Left hindlimb (tissue), 1 donor: ENCODE measurements around the gene DFFA.
"Not testable (repeated sequence)": the region's sequence is repeated elsewhere in the genome, so short reads cannot be mapped to it uniquely, and the experiment has no call there.

ENCODE experiments used
- DNase-seq: peaks from one replicate; pipeline ENCODE4 v3.0.0-alpha.2; 2018

DFFA gene

DNA sequence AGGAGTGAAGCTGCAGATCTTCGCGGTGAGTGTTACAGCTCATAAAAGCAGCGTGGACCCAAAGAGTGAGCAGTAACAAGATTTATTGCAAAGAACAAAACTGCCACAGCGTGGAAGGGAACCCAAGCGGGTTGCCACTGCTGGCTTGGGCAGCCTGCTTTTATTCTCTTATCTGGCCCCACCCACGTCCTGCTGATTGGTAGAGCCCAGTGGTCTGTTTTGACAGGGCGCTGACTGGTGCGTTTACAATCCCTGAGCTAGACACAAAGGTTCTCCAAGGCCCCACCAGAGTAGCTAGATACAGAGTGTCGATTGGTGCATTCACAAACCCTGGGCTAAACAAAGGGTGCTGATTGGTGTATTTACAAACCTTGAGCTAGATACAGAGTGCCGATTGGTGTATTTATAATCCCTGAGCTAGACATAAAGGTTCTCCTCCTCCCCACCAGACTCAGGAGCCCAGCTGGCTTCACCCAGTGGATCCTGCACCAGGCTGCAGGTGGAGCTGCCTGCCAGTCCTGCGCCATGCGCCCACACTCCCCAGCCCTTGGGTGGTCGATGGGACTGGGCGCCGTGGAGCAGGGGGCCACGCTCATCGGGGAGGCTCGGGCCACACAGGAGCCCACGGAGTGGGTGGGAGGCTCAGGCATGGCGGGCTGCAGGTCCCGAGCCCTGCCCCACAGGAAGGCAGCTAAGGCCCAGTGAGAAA lies 46.3 kb downstream of the DFFA start:
- not testable (repeated sequence) for DNase-seq

DNA sequence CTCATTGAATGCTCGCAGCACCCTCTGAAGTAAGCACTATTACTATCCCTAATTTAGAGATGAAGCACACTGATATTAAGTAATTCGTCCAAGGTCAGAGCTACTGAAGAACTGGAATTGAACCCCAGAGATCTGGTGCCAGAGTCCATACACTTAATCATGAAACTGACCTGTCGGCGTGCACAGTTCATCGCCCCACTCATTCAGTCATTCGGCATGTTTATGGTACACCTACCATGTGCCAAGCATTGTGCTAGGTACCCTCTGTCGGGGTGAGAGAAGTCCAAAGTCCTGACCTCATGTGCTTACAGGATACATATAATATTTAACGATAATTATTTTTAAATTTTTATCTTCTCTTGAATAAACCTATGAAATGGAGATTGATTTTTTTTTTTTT lies 47.7 kb downstream of the DFFA start:
- no peak for DNase-seq

DNA sequence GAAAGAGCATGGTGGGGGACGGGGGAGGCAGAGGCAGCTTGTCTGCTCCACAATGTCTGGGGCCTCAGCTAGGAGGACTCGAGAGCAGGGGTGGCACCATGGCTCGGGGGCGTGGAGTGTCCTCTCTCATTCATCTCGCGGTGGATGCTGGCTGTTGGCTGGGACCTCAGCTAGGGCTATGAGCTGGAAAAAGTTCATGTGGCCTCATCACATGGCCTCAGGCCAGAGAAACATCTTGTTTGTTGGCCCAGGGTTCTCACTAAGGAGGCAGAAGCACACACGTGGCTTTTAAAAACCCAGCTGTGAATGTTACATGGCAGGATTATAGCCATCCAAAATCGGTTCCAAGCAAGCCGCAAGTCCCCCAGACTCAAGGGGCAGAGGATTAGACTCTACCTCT lies 48.3 kb downstream of the DFFA start:
- DNase-seq, result peak; percentile 57

DNA sequence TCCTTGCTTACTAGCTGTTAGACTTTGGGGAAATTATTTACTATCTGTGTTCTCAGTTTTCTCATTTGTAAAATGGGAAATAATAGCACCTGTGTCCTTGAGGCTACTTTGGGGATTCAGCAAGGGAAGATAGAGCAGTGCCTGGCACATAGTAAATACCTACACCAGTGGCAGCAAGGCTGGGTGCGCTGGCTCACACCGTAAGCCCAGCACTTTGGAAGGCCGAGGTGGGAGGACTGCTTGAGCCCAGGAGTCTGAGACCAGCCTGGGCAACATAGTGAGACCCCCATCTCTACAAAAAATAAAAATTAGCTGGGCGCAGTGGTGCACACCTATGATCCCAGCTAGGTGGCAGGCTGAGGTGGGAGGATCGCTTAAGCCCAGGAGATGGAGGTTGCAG lies 50.7 kb downstream of the DFFA start:
- no peak for DNase-seq

DNA sequence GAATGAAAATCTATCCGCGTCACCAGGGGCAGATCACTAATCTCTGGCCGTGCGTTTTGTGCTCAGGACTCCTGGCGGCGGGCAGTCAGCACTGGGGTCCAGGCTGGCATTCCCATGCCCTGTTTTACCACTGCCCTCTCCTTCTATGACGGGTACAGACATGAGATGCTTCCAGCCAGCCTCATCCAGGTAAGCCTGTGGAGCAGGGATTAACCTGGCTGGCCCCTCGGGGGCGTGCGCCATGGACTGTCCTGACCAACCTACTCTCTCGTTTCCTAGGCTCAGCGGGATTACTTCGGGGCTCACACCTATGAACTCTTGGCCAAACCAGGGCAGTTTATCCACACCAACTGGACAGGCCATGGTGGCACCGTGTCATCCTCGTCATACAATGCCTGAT lies 53.0 kb downstream of the DFFA start:
- DNase-seq, result no peak

DNA sequence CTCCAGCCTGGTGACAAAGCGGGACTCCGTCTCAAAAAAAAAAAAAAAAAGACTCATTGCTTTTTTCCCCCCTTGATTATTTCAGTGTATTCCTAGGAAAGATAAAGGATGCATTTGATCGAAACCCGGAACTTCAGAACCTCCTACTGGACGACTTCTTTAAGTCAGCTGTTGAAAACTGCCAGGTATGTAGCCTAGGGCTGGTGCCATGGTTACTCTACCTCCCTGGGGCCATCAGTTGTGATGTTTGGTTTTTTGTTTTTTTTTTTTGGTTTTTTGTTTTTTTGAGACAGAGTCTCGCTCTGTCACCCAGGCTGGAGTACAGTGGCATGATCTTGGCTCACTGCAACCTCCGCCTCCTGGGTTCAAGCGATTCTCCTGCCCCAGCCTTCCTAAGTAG lies 53.6 kb downstream of the DFFA start:
- DNase-seq, result not testable (repeated sequence)

DNA sequence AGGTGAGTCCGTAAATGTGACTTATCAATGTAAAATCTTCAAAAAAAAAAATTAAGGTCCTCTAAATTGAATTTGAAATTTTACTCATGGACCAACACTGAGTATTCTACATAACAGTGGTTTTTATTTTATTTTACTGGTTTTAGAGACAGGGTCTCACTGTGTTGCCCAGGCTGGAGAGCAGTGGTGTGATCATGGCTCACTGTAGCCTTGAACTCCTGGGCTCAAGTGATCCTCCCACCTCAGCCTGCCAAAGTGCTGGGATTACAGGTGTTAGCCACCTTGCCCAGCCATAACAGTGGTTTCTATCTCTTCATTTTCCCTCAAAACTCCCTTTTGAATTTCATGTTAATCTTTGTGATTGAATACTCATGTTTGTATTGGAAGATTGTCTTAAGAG lies 56.4 kb downstream of the DFFA start:
- not testable (repeated sequence) for DNase-seq

DNA sequence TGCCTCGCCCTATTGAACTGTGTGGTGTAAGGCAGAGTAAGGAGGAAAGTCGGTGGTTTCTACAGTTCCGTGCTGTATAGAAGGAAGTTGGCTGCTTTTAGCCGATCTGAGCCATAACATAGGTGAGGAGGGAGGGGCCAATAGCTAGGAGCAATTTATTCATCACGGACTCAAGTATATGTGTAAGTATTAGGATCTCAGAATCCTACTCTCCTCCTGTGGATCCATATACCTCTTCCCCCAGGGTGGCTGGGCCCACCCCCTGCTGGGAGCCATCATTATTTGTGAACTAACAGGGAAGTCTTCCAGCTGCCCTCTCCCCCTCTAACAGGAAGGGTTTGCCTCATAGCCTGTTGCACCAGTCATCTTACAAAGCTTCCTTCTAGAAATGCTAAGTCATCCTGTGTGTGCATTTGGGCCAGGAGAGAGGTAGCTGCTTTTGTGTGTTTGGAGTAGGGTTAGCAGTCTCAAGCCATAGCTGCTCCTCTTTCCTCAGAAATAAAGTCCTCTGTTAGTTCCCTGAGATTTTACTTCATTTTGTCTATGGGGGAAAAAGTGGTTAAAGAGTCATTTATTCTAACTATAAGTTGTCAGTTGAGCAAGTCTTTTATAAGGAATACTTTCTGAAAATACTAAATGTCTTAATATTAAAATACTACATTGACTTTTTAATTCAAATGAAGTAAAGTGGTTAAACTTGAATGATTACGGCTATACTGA lies 57.0 kb downstream of the DFFA start:
- DNase-seq, result no peak

DNA sequence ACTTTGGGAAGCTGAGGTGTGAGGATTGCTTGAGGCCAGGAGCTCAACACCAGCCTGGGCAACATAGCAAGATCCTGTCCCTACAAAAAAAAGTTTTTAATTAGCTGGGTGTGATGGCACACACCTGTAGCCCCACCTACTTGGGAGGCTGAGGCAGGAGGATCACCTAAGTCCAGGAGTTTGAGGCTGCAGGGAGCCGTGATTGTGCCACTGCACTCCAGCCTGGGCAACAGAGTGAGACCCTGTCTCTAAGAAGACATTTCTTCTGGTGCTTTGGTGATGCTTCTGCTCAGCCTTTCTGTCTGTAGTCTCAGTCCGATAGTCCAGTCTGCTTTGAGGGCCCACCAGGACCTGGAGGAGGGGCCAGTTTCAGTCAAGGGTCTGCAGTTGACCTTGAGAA lies 65.1 kb downstream of the DFFA start:
- no peak for DNase-seq
